Measurements from ENCODE around the gene AGO3. TPM values are rescaled to one million over a fixed set of nuclear protein-coding genes. Genes with fewer than 3 reads are reported as not detected.

The AGO3 gene
- total and polyA plus RNA-seq, 2 donors (not counting 3 experiments of a cell fraction or from before 2014, with no cell fraction given) = 10.4 to 21.1 TPM

- no peaks in the 10 kb centered on the region for H3K27me3 ChIP-seq (ENCODE audit: control insufficient read depth in 2 of 2, insufficient read depth in 2 of 2, low read length in 2 of 2)
- BruUV-seq (replicated peaks) = no TSS peak
- H2AFZ ChIP-seq (ENCODE audit: low read depth, low read length) = no peak overlapping the region
- H3K4me2 ChIP-seq (ENCODE audit: insufficient read depth, low read length) = no peak overlapping the region
- no peak overlapping the region for H3K27ac ChIP-seq (ENCODE audit: insufficient read depth, low read depth, low read length)
- FAIRE-seq (no peak), DNase-seq (ENCODE audit: low read depth, low spot score) (no peak)
- no peak overlapping the region for H3K4me3 ChIP-seq (replicated peaks in 1 of 3; ENCODE audit: insufficient read depth in 1 of 3, low read depth in 1 of 3, low read length in 3 of 3)
- intact Hi-C loops (cut with micrococcal nuclease) (no loop called here), dilution Hi-C loops (cut with MboI; ENCODE audit: extremely low pct_ligation_motif_present, low sequenced_read_pairs) (no loop called here)
- H3K36me3 ChIP-seq (ENCODE audit: control insufficient read depth in 2 of 2, extremely low read depth in 1 of 2, insufficient read depth in 2 of 2, low read length in 2 of 2) = no peaks in the 10 kb centered on the region
- ChIA-PET POLR2A (no interaction called here), CTCF (no interaction called here)
- TF ChIP-seq CTCF (IDR thresholded peaks at IDR 0.05; ENCODE audit: extremely low read depth in 1 of 2, insufficient read depth in 1 of 2, low read depth in 1 of 2, low read length in 2 of 2) (no peak), POLR2A (IDR thresholded peaks at IDR 0.05; ENCODE audit: low read depth, low read length) (no peak), FOS (IDR thresholded peaks at IDR 0.05; ENCODE audit: borderline replicate concordance, insufficient read depth, low read length) (no peak), MYC (IDR thresholded peaks at IDR 0.05; ENCODE audit: low read depth, low read length) (no peak), EZH2 (IDR thresholded peaks at IDR 0.05; ENCODE audit: borderline replicate concordance, low read depth, low read length, severe bottlenecking) (no peak), GATA2 (IDR thresholded peaks at IDR 0.05; ENCODE audit: insufficient read depth, insufficient read length, low read depth, low read length) (no peak), POLR2AphosphoS5 (IDR thresholded peaks at IDR 0.05; ENCODE audit: insufficient read depth, low read depth, low read length) (no peak), JUN (IDR thresholded peaks at IDR 0.05; ENCODE audit: borderline replicate concordance, insufficient read depth, insufficient read length, low read depth) (no peak), MAX (IDR thresholded peaks at IDR 0.05; ENCODE audit: insufficient read depth, insufficient read length) (no peak)
- H3K4me1 ChIP-seq (ENCODE audit: control insufficient read depth, extremely low read depth, insufficient read depth, low read length) = no peaks in the 10 kb centered on the region
- no peaks in the 10 kb centered on the region for H3K9me3 ChIP-seq (replicated peaks; ENCODE audit: control insufficient read depth, insufficient read depth, low read length)
- no peaks in the 10 kb centered on the region for H3K9me1 ChIP-seq (replicated peaks; ENCODE audit: control insufficient read depth, extremely low read depth, insufficient read depth, low read length)
- no peak overlapping the region for H3K9ac ChIP-seq (replicated peaks; ENCODE audit: extremely low read depth, insufficient read depth, low read length)
- no peaks in the 10 kb centered on the region for H3K79me2 ChIP-seq (ENCODE audit: control insufficient read depth, insufficient read depth, low read length)
- H4K20me1 ChIP-seq (replicated peaks; ENCODE audit: control insufficient read depth, extremely low read depth, insufficient read depth, low read length) = no peaks in the 10 kb centered on the region
Observed at GRCh38 chr1:35980090-35980489, 49.2 kb downstream of the AGO3 start.

Data from endothelial cell of umbilical vein (primary cell).